Activated T-helper 9 cell treated with anti-CD3 and anti-CD28 coated beads, Interleukin-2, amount 50 U/mL, for 16 hours (primary cell): ENCODE data around the gene MRPL39.

Source experiments
- DNase-seq: peaks from one replicate; pipeline ENCODE4 v3.0.0-alpha.2; 2020; ENCODE audit warnings: low read depth

The MRPL39 gene

GRCh38 chr21:25614441-25614840 lies 7.2 kb upstream of the MRPL39 start:
- DNase-seq, result no peak

GRCh38 chr21:25608044-25608737 lies 910 bp upstream of the MRPL39 start:
- peak; percentile 59 for DNase-seq

GRCh38 chr21:25589887-25590286 lies 17.4 kb downstream of the MRPL39 start:
- DNase-seq, result no peak

- DNase-seq, result no peak
Observed at GRCh38 chr21:25586791-25587190, 20.5 kb downstream of the MRPL39 start.

- no peak for DNase-seq
Observed at GRCh38 chr21:25586326-25586725, 21.0 kb downstream of the MRPL39 start.

- DNase-seq, result no peak
Observed at GRCh38 chr21:25584833-25585676, 22.2 kb downstream of the MRPL39 start.

GRCh38 chr21:25583370-25584130 lies 23.7 kb downstream of the MRPL39 start:
- DNase-seq, result no peak

GRCh38 chr21:25582888-25583287 lies 24.4 kb downstream of the MRPL39 start:
- DNase-seq, result no peak

- DNase-seq, result no peak
Observed at GRCh38 chr21:25582164-25582790, 25.0 kb downstream of the MRPL39 start.

GRCh38 chr21:25581582-25581981 lies 25.7 kb downstream of the MRPL39 start:
- no peak for DNase-seq

- no peak for DNase-seq
Observed at GRCh38 chr21:25580912-25581260, 26.4 kb downstream of the MRPL39 start.

GRCh38 chr21:25579226-25580013 lies 27.9 kb downstream of the MRPL39 start:
- no peak for DNase-seq

- DNase-seq, result no peak
Observed at GRCh38 chr21:25578056-25578961, 29.0 kb downstream of the MRPL39 start.

- no peak for DNase-seq
Observed at GRCh38 chr21:25577424-25578055, 29.7 kb downstream of the MRPL39 start.

- DNase-seq, result peak; percentile 58
Observed at GRCh38 chr21:25573409-25574206, 33.7 kb downstream of the MRPL39 start.

GRCh38 chr21:25572861-25573310 lies 34.4 kb downstream of the MRPL39 start:
- DNase-seq, result no peak

- DNase-seq, result no peak
Observed at GRCh38 chr21:25571726-25572121, 35.6 kb downstream of the MRPL39 start.

- DNase-seq, result no peak
Observed at GRCh38 chr21:25569711-25570110, 37.6 kb downstream of the MRPL39 start.

- no peak for DNase-seq
Observed at GRCh38 chr21:25569084-25569483, 38.2 kb downstream of the MRPL39 start.
